HG03196 (cell line): Measurements from ENCODE around the gene DNAH11.
A peak's percentile ranks its signal among the peaks of the same experiment; 100 is the strongest.
"Not testable (repeated sequence)": the region's sequence is repeated elsewhere in the genome, so short reads cannot be mapped to it uniquely, and the experiment has no call there.

Experiments used
- ATAC-seq: cut with Tn5 transposase; IDR thresholded peaks from one replicate; pipeline ENCODE4 v1.9.1; 2021; ENCODE audit not compliant: unreplicated experiment

Gene DNAH11

GRCh38 chr7:21918216-21918615 is 375.4 kb downstream of the DNAH11 start:
- ATAC-seq, result no peak

GRCh38 chr7:21920936-21921335 is 378.1 kb downstream of the DNAH11 start:
- ATAC-seq, result no peak

- no peak for ATAC-seq
Measured at GRCh38 chr7:21922605-21923004, 379.8 kb downstream of the DNAH11 start.

GRCh38 chr7:21923658-21924057 is 380.8 kb downstream of the DNAH11 start:
- no peak for ATAC-seq

- no peak for ATAC-seq
Measured at GRCh38 chr7:21926448-21926847, 383.6 kb downstream of the DNAH11 start.

DNA sequence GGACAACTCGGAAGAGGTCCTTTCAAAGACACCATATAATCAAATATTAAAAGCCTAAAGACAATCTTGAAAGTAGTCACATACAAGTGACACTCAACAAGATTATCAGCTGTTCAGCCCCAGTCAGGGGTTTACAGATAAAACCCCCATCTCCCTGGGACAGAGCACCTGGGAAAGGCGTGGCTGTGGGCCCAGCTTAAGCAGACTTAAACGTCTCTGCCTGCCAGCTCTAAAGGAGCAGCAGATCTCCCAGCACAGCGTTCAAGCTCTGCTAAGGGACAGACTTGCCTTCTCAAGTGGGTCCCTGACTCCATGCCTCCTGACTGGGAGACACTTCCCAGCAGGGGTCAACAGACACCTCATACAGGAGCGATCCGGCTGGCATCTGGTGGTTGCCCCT is 384.9 kb downstream of the DNAH11 start:
- no peak for ATAC-seq

DNA sequence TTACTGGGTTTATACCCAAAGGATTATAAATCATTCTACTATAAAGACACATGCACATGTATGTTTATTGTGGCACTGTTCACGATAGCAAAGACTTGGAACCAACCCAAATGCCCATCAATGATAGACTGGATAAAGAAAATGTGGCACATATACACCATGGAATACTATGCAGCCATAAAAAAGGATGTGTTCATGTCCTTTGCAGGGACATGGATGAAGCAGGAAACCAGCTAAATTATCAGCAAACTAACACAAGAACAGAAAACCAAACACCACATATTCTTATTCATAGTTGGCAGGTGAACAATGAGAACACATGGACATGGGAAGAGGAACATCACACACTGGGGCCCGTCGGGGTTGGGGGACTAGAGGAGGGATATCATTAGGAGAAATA is 390.5 kb downstream of the DNAH11 start:
- not testable (repeated sequence) for ATAC-seq

DNA sequence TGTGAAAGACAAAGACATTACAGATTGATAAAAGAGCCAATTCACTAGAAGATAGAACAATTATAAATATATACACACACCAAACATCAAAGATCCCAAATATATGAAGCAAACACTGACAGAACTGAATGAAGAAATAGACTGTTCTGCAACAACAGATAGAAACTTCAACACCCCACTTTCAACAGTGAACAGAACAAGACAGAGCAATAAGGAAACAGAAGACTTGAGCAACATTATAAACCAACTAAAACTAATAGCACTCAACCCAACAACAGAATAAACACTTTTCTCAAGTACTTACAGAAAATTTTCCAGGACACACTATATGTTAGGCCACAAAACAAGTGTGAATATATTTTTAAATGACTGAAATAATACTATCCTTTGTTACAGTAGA is 392.0 kb downstream of the DNAH11 start:
- ATAC-seq, result no peak

GRCh38 chr7:21938463-21938862 is 395.6 kb downstream of the DNAH11 start:
- no peak for ATAC-seq

DNA sequence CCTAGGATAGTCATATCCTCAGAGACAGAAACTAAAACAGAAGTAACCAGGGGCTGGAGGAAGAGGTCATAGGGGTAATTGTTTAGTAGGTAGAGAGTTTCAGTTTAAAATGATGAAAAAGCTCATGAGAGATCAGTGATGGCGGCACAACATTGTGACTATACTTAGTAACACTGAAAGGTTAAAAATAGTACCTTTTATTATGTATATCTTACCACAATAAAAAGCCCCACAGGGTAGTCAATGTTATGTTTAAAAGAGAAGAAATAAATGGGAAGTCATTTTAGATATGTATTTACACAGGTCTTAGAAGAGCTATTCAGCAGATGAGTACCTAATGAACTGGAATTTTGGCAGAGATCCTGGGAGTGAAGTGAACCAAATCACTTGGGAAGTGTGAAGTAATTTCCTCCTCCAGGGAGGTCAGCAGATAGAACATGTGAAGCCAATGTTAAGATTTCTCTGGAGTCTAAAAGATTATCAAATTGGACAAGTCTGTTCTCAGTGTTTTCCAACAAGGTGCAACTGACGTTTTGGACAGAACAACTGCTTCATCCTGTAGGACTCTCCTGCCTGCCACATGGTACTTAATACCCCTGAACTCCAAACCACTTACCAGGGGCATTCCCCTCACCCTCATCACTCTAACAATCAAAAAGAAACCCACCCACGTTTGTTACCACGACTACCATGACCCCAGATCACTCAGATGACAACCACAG is 396.5 kb downstream of the DNAH11 start:
- ATAC-seq, result peak; percentile 70

DNA sequence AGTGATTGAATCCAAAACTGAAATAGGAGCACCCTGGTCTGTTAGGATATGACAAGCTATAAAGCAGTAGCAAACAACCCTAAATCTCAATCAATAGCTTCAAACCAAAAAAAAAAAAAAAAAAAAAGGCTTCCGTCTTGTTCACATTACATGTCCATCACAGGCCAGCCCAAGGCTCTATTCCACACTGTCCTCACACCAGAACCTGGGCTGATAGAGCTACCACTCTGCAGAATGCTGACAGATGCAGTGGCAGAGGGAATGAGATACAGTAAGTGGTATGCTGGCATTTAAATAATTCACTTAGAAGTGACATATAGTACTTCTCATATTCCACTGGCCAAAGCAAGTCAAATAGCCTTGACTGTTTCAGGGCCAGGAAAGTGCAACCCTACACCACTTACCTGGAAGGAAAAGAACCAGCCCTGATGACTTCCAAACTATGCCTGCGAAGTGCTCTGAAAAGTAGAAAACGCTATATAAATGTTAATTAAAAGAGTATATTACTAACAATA is 397.1 kb downstream of the DNAH11 start:
- no peak for ATAC-seq

- ATAC-seq, result no peak
Measured at GRCh38 chr7:21941611-21942141, 398.8 kb downstream of the DNAH11 start.

DNA sequence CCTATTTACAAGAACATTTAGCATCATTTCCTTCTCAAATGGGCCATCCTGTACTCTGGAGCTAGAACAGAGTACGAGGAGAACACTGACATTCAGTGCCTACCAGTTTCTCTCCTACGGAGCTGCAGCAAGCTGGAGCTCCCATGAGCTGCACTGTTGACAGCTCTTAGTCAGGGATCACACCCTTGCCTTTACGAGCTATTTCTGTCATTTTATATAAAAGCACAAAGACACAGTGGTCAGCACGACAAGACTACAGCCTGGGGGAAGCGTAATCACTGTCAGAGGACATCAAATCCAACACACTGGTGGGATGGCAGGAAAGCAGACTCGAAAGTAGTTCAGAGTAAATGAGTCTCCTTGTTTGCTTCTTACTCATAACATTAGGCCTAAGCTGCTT is 400.1 kb downstream of the DNAH11 start:
- no peak for ATAC-seq

GRCh38 chr7:21943436-21943835 is 400.6 kb downstream of the DNAH11 start:
- no peak for ATAC-seq

DNA sequence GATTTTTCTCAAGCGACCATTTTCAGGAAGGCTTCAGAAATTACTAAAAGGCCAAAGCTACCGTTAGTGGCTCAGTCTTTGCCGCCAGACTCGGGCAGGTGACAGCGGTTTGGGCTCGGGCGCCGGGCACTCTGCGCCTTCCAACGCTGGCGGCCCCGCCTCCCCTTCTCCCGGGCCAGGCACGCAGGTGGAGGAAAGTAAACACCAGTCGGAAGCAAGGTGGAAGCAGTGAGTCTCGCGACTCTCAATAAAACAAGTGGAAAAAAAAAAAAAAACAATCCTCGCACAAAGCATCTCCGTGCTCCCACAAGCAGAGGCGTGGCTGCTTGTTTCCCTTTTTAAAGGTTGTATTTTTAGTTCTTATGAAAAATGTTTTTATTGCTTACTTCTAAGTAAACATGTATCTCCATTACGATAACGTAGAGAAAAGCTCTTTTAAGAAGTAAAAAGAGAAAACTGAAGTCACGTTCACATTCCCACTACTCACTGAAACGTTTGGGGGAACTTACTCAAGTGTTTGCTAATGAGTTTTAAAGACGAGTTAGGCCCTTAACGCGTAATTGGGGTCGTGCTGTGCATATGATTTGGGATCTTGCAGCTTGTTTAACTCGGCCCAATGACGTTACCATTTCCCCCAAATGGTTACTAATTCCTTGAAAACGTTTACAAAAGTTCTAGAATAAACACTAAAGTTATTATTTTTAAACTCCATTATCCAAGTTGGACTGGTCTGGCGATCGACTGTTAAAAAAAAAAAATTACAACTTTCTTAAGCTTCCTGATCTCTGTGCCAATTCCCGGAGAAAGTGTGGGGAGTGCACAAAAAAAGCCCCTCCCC is 402.0 kb downstream of the DNAH11 start:
- ATAC-seq, result no peak

DNA sequence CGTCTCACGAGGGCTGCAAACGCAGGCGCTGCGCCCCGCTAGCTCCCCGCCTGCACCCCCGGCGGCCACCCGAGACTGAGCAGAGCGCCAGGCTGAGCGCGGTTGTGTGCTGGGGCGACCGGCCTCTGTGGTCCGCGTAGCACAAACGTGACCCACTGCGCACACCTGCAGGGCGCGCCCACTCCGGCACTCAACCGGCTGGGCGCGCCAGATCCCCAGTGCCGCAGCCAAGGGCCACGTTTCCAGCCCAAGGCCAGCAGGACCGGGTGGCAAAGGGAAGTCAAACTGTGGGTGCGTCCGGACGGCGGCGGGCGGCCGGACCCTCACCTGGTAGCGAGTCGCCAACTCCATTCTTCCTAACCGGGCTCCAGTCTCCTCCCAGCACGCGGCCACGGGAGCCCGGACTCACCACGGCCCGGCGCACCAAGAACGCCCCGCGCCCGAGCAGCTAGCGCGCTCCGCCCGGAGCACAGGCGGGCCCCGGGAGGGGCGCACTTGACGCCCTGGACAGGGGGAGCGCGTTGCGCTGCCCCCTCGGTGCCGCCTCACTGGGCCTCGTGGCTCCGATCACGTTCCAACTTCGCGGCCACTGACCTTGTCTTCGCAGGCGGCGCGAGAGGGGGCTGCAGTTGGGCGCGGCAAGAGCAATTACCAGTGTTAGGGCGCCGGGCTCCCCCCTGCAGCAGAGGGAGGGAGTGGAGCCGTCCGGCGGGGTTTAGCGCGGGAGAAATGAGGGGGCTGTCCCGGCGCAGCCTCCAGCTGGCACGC is 402.8 kb downstream of the DNAH11 start, which contains the start of gene CDCA7L:
TSS of gene CDCA7L (minus strand) at position 446 of the 768 bp plus-strand sequence. CDS start at position 351, 95 bp downstream.
- peak; percentile 86 for ATAC-seq

DNA sequence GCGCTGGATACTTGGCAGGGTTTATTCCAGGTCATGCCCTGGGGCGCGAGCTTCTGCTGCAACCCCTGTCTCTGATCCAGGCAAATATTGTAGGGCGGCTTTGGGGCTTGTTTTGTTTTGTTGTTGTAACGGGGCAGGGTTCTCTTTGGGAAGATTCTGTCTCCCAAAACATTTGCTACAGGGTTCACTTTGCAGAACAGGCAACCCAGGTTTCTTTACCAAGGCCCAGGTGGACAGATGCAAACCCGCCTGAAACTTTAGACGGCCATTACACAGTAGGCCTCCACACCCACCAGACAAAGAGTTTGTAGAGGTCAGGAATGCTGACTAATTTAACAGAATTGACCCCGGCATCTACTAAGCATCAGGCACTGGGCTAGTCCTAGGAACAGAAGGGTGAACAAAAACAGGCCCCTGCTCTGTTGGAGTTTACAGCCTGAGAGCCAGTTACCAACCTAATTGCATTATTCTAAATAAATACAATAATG is 403.4 kb downstream of the DNAH11 start:
- no peak for ATAC-seq

DNA sequence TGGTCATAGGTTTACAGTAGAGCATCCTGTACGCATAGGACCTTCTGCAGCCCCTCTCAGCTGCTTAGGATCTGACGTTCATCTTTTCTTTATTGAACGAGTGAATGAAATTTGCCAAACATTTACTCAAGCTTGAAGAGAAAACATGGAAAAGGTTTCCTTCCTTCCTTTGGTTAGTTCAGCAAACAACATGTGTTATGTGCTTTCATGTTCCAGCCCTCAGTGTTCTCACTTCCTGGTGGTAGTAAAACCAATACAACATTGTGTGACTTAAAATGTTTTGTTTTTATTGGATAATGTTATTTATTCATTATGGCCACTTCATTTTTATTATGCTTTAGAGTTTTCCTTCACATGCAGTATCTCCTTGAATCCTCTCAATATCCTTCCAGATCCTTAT is 404.2 kb downstream of the DNAH11 start:
- no peak for ATAC-seq

DNA sequence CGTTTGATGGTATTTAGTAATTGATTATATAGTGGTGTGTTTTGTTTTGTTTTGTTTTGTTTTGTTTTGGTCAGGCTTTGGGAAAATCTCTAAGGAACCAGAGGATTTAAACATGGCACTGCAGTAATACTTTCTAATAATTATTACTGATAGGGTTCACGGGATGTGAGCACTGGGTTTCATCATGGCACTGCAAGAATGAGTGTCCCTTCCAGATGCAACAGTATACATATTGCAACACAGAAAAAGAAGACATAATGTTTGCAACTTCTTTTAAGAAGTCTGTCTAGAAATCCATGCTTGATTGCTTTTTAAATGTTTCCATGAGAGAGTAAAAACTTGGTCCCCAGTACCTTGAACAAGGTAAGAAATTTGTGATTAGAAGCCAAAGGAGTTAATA is 405.1 kb downstream of the DNAH11 start:
- no peak for ATAC-seq

DNA sequence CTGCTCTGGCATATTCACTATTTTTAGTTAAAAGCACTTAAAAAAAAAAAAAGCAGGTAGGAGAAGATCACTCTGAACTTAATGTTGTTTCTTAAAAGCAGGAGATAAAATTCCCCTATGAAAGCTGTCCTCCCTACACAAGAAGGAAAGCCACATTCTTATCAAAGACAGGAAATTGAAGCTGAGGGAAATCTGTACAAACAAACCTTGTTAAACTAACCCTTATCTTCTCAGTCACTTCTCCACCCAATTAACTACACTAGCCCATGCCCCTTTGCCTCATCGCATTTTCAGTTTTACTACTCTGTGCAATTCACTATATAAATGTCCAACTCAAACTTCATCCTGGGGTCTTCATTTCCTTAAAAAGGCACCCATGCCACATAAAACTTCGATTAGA is 405.5 kb downstream of the DNAH11 start:
- no peak for ATAC-seq
